Endothelial cell of umbilical vein (primary cell): ENCODE measurements around the gene CAMTA1. TPM values are rescaled to one million over a fixed set of nuclear protein-coding genes. Genes with fewer than 3 reads are reported as not detected.

ENCODE experiments used
- BruUV-seq: library from RNA; stranded (reverse); fragments of 400-500 nt; replicated peaks from 2 replicates; lab custom pipeline; 2021; lab: Mats Ljungman, UMichigan
- CTCF ChIA-PET: fragments of 300-600, 350-600 bp; sonication (Branson Sonifier 250); formaldehyde crosslinking; loops from one replicate; lab custom pipeline; 2021; ENCODE audit warnings: antibody characterized with exemption, inconsistent platforms; lab: Charles Lee
- POLR2A ChIA-PET: fragments of 300-600, 350-600 bp; sonication (Branson Sonifier 250); formaldehyde crosslinking; loops from one replicate; lab custom pipeline; 2021; ENCODE audit warnings: antibody characterized with exemption, inconsistent platforms; lab: Charles Lee
- DNase-seq: peaks from one replicate; pipeline ENCODE4 v3.0.0-alpha.2; 2011; ENCODE audit warnings: low read depth, low spot score
- FAIRE-seq: peaks from 2 replicates; lab custom pipeline; 2011; peaks lifted over from hg19 to GRCh38; lab: Jason Lieb, UNC
- H2AFZ ChIP-seq: 2 replicates; pipeline ENCODE4 v1.6.0; 2012; ENCODE audit warnings: low read depth, low read length, control low read depth, inconsistent platforms
- H3K27ac ChIP-seq: 2 replicates; pipeline ENCODE4 v1.5.1; 2011; ENCODE audit warnings: low read depth, mild to moderate bottlenecking, control low read depth, low read length, moderate library complexity; ENCODE audit not compliant: insufficient read depth
- H3K27me3 ChIP-seq, 2 experiments: 2 replicates each; pipeline versions ENCODE4 v1.6.0 to v1.6.1; 2011; ENCODE audit warnings: low read length in 2 of 2, mixed read lengths in 1 of 2; ENCODE audit not compliant: control insufficient read depth in 2 of 2, insufficient read depth in 2 of 2
- H3K36me3 ChIP-seq, 2 experiments: 2 replicates in 1 of 2; 3 replicates in 1 of 2; pipeline ENCODE4 v1.5.1; 2011; ENCODE audit warnings: low read length in 2 of 2, mild to moderate bottlenecking in 1 of 2, moderate library complexity in 1 of 2; ENCODE audit not compliant: control insufficient read depth in 2 of 2, insufficient read depth in 2 of 2; ENCODE audit errors: extremely low read depth in 1 of 2
- H3K4me1 ChIP-seq: 3 replicates; pipeline ENCODE4 v1.5.1; 2011; ENCODE audit warnings: mild to moderate bottlenecking, low read length; ENCODE audit not compliant: control insufficient read depth, insufficient read depth; ENCODE audit errors: extremely low read depth
- H3K4me2 ChIP-seq: 2 replicates; pipeline ENCODE4 v1.6.1; 2011; ENCODE audit warnings: low read length, control low read depth, mixed read lengths; ENCODE audit not compliant: insufficient read depth
- H3K4me3 ChIP-seq, 3 experiments: fragments of 200-600 bp in 1 of 3; sonication (generic), shearing (Covaris generic) in 1 of 3; replicated peaks in 1 of 3; 2 replicates each; pipeline ENCODE4 v1.5.1; 2011 to 2016; ENCODE audit warnings: control low read depth in 3 of 3, low read length in 3 of 3, mild to moderate bottlenecking in 2 of 3, inconsistent platforms in 1 of 3, low read depth in 1 of 3, moderate library complexity in 1 of 3; ENCODE audit not compliant: insufficient read depth in 1 of 3
- H3K79me2 ChIP-seq: 2 replicates; pipeline ENCODE4 v1.6.0; 2012; ENCODE audit warnings: low read length, inconsistent platforms; ENCODE audit not compliant: control insufficient read depth, insufficient read depth
- H3K9ac ChIP-seq: replicated peaks from 2 replicates; pipeline ENCODE3; 2011; ENCODE audit warnings: low read length, control low read depth; ENCODE audit not compliant: insufficient read depth; ENCODE audit errors: extremely low read depth
- H3K9me1 ChIP-seq: replicated peaks from 3 replicates; pipeline ENCODE4 v1.6.0; 2011; ENCODE audit warnings: mild to moderate bottlenecking, low read length; ENCODE audit not compliant: control insufficient read depth, insufficient read depth; ENCODE audit errors: extremely low read depth
- H3K9me3 ChIP-seq: replicated peaks from 2 replicates; pipeline ENCODE4 v1.5.1; 2012; ENCODE audit warnings: low read length, inconsistent platforms; ENCODE audit not compliant: control insufficient read depth, insufficient read depth
- H4K20me1 ChIP-seq: replicated peaks from 2 replicates; pipeline ENCODE3; 2011; ENCODE audit warnings: mild to moderate bottlenecking, low read length; ENCODE audit not compliant: control insufficient read depth, insufficient read depth; ENCODE audit errors: extremely low read depth
- EZH2 ChIP-seq: IDR thresholded peaks from 2 replicates; pipeline ENCODE4 v1.6.1; 2012; ENCODE audit warnings: borderline replicate concordance, low read depth, mild to moderate bottlenecking, moderate library complexity, low read length, inconsistent platforms; ENCODE audit not compliant: severe bottlenecking
- FOS ChIP-seq: IDR thresholded peaks from 2 replicates; pipeline ENCODE4 v1.6.1; 2011; ENCODE audit warnings: mild to moderate bottlenecking, low read length, moderate library complexity, borderline replicate concordance; ENCODE audit not compliant: insufficient read depth
- GATA2 ChIP-seq: IDR thresholded peaks from 2 replicates; pipeline ENCODE4 v1.7.0; 2011; ENCODE audit warnings: low read depth, mild to moderate bottlenecking, moderate library complexity, mixed read lengths, low read length; ENCODE audit not compliant: insufficient read length, insufficient read depth
- JUN ChIP-seq: IDR thresholded peaks from 2 replicates; pipeline ENCODE4 v1.6.1; 2011; ENCODE audit warnings: borderline replicate concordance, low read depth; ENCODE audit not compliant: insufficient read length, insufficient read depth
- MYC ChIP-seq: IDR thresholded peaks from one replicate; pipeline ENCODE4 v1.6.1; 2011; ENCODE audit warnings: mild to moderate bottlenecking, low read depth, low read length
- POLR2A ChIP-seq: IDR thresholded peaks from 2 replicates; pipeline ENCODE4 v1.6.1; 2012; ENCODE audit warnings: low read depth, mild to moderate bottlenecking, control low read depth, low read length
- POLR2AphosphoS5 ChIP-seq: IDR thresholded peaks from 2 replicates; pipeline ENCODE4 v1.6.1; 2012; ENCODE audit warnings: low read depth, mild to moderate bottlenecking, control low read depth, low read length, moderate library complexity; ENCODE audit not compliant: insufficient read depth
- dilution Hi-C: fragments of 300-500 bp; cut with MboI; formaldehyde crosslinking; loops from one replicate; pipeline ENCODE4 v1.15.0; 2019; ENCODE audit warnings: low sequenced_read_pairs; ENCODE audit not compliant: extremely low pct_ligation_motif_present
- intact Hi-C: fragments of 100-400 bp; cut with micrococcal nuclease; formaldehyde crosslinking; loops from one replicate; pipeline ENCODE4 v1.10.0; 2022
- polyA plus RNA-seq, 4 experiments: library from polyadenylated mRNA; depleted of rRNA in 3 of 4; stranded (reverse) in 3 of 4; unstranded in 1 of 4; fragments of >200 nt; gene quantifications; 2 replicates each; pipeline versions ENCODE4 v1.2.1 to v1.2.3, GENCODE V29; 2011 to 2012; ENCODE audit warnings: missing spikeins in 1 of 4
- total RNA-seq: library from RNA; stranded (reverse); gene quantifications from 2 replicates; pipeline ENCODE4 v1.2.3, GENCODE V29; 2021
- TF ChIP-seq, protein P1 (sequence below), 2 donors: IDR thresholded peaks; 1 replicate in 1 of 2; 2 replicates in 1 of 2; pipeline ENCODE4 v1.5.1; 2011; ENCODE audit warnings: low read length in 2 of 2, mild to moderate bottlenecking in 2 of 2, moderate library complexity in 2 of 2, control low read depth in 1 of 2, inconsistent platforms in 1 of 2, low read depth in 1 of 2; ENCODE audit not compliant: insufficient read depth in 1 of 2; ENCODE audit errors: extremely low read depth in 1 of 2
- TF ChIP-seq, protein P2 (sequence below): IDR thresholded peaks from 2 replicates; pipeline ENCODE4 v1.6.1; 2011; ENCODE audit not compliant: insufficient read depth, insufficient read length

Gene CAMTA1
- total and polyA plus RNA-seq, 2 donors (not counting 3 experiments of a cell fraction or from before 2014, with no cell fraction given): 50.8 to 92.7 TPM

DNA sequence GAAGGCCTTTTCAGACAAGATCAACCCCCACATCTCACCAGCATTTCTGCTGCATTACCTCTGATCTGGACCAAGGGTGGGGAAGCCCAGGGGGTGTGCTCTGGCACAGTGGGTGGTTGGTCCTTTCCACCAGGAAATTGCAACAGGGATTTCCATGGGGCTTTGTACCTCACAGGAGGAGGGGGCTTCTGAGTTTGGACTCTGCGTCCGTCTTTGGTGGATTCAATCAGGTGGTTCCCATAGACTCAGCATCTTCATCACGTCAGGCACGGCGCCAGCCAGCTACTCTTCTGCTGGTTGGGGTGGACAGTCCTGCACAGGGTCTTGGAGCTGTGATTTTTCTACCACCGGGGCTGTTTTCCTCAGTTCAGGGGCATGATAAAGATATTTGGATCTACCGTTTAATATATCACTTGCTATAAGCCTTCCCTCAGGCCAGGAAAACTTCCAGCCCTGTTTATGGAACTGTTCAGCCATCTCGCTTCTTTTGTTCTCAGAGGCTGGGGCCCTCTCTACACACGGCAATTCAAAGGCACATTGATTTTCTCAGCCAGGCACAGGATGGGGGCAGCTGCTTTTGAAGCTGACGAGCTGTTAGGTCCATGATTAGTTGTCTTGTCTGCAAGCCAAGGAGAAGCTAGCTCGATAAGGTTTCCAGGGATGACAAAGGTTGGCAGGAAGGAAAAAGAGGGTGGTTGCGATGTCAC, 467.3 kb downstream of the CAMTA1 start:
- intact Hi-C loops: no loop called here
- FAIRE-seq: no peak

More for the DNA sequence above, 467.3 kb downstream of the CAMTA1 start:
- Histone ChIP-seq H4K20me1 (no peaks in the 10 kb centered on the region), H3K27me3 (no peaks in the 10 kb centered on the region), H3K4me1 (no peaks in the 10 kb centered on the region), H2AFZ (no peak overlapping the region), H3K27ac (no peak overlapping the region), H3K4me2 (no peak overlapping the region), H3K9me1 (no peaks in the 10 kb centered on the region), H3K9me3 (no peaks in the 10 kb centered on the region), H3K79me2 (no peaks in the 10 kb centered on the region), H3K36me3 (no peaks in the 10 kb centered on the region), H3K4me3 (no peak overlapping the region), H3K9ac (no peak overlapping the region)
- no TSS peak for BruUV-seq
- no peak for DNase-seq
- dilution Hi-C loops: no loop called here
- ChIA-PET POLR2A (no interaction called here), CTCF (interaction anchor here (0.9 kb wide), 1 partner anchor 114 kb away, joined by 3 read pairs; no protein-coding TSS in a partner anchor)
- TF ChIP-seq JUN (no peak), GATA2 (no peak), EZH2 (no peak), MYC (no peak), FOS (no peak), POLR2A (no peak), POLR2AphosphoS5 (no peak)
- TF ChIP-seq, protein P1, sequence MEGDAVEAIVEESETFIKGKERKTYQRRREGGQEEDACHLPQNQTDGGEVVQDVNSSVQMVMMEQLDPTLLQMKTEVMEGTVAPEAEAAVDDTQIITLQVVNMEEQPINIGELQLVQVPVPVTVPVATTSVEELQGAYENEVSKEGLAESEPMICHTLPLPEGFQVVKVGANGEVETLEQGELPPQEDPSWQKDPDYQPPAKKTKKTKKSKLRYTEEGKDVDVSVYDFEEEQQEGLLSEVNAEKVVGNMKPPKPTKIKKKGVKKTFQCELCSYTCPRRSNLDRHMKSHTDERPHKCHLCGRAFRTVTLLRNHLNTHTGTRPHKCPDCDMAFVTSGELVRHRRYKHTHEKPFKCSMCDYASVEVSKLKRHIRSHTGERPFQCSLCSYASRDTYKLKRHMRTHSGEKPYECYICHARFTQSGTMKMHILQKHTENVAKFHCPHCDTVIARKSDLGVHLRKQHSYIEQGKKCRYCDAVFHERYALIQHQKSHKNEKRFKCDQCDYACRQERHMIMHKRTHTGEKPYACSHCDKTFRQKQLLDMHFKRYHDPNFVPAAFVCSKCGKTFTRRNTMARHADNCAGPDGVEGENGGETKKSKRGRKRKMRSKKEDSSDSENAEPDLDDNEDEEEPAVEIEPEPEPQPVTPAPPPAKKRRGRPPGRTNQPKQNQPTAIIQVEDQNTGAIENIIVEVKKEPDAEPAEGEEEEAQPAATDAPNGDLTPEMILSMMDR (IDR thresholded peaks at IDR 0.05; ENCODE audit: extremely low read depth in 1 of 2, insufficient read depth in 1 of 2, low read depth in 1 of 2, low read length in 2 of 2): no peak
- TF ChIP-seq, protein P2, sequence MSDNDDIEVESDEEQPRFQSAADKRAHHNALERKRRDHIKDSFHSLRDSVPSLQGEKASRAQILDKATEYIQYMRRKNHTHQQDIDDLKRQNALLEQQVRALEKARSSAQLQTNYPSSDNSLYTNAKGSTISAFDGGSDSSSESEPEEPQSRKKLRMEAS: no peak
